IPS-18c (cell line): ENCODE results near the gene AKAP9.
"Not testable (repeated sequence)": the region's sequence is repeated elsewhere in the genome, so short reads cannot be mapped to it uniquely, and the experiment has no call there.

Source experiments
- H3K4me3 ChIP-seq: 2 replicates; pipeline ENCODE4 v1.7.0; 2013; ENCODE audit warnings: low read depth, mild to moderate bottlenecking, low read length, moderate library complexity; ENCODE audit not compliant: insufficient read depth
- H3K9me3 ChIP-seq: one replicate; pipeline ENCODE4 v1.6.1; 2013; ENCODE audit warnings: mild to moderate bottlenecking, low read length, moderate library complexity; ENCODE audit not compliant: control insufficient read depth, insufficient read depth

AKAP9 gene

DNA sequence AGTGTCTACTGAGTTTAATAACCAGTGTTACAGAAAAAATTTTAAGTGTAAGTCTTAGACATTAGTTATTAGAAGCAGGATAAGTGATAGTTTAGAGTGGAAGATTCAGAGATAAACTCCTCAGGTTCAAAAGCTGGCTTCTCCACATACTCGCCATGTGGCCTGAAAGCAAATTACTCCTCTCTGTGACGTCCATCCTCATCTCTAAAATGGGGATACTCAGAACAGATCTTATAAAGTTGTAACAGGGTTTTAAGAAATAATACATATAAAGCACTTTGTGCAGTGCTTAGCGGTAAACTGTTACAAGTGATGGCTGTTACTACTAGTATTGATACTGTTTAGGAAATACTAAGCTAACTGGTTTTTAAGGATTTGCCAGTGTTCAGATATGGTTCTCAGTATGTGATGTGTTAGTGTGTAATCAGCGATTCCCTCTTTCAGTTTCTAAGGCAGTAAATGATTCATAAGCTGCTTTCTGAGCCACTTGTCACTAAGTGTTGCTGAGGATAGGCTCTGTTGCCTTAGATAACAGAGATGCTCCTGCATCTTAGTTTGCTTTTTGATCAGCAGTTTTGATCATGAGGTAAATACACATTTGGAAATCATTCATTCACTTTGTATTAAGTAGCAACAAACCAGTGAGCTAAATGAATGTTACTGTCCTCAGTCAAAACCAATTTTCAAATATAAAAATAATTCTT lies 134.9 kb downstream of the AKAP9 start:
- no peaks in the 10 kb centered on the region for H3K9me3 ChIP-seq
- H3K4me3 ChIP-seq: no peak overlapping the region

- no peak overlapping the region for H3K4me3 ChIP-seq
- H3K9me3 ChIP-seq: no peaks in the 10 kb centered on the region
Observed at GRCh38 chr7:92076509-92076908, 135.8 kb downstream of the AKAP9 start.

GRCh38 chr7:92083922-92084321 lies 143.3 kb downstream of the AKAP9 start:
- H3K9me3 ChIP-seq, H3K4me3 ChIP-seq: not testable (repeated sequence)

GRCh38 chr7:92088266-92088665 lies 147.6 kb downstream of the AKAP9 start:
- no peaks in the 10 kb centered on the region for H3K9me3 ChIP-seq
- H3K4me3 ChIP-seq: no peak overlapping the region

DNA sequence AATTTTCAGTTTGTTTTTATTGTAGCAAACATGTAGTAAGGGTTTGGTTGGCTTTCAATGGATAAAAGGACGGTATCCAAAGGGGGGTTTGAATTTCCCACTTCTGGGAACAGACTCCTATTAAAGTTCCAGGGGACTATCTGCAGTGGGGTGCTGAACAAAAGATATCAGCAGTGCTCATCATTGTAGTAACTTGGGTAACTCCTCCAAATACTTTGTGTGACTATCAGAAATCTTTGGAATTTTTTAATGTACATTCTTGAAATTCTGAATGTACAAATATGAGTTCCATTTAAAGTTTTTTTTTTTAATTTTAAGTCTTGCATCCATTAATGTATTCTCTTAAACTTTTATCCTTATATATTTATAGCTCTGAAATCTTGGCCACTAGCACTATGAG lies 151.5 kb downstream of the AKAP9 start:
- Histone ChIP-seq H3K9me3 (no peaks in the 10 kb centered on the region), H3K4me3 (no peak overlapping the region)

DNA sequence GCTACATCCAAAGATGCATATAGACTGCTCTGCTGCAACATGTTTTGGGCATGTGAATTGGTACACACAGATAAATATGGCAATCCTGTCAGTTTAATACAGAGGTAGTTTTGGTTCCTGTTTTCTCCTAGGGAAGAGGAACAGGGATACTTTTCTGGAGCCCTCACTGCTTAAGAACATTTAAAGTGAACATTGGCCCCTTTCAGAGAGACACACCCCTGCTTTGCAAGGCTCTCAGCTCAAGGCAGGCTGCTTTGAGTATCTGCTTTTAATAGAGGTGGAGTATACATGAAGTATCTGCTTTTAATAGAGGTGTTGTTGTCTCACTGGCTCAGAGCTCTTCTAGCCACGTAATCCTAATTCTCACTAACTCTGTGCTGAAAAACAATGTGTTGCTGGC lies 154.7 kb downstream of the AKAP9 start:
- H3K4me3 ChIP-seq: no peak overlapping the region
- no peaks in the 10 kb centered on the region for H3K9me3 ChIP-seq

GRCh38 chr7:92100534-92100933 lies 159.9 kb downstream of the AKAP9 start:
- Histone ChIP-seq H3K4me3 (no peak overlapping the region), H3K9me3 (no peaks in the 10 kb centered on the region)

- H3K4me3 ChIP-seq, H3K9me3 ChIP-seq: not testable (repeated sequence)
Observed at GRCh38 chr7:92102862-92103261, 162.2 kb downstream of the AKAP9 start.

DNA sequence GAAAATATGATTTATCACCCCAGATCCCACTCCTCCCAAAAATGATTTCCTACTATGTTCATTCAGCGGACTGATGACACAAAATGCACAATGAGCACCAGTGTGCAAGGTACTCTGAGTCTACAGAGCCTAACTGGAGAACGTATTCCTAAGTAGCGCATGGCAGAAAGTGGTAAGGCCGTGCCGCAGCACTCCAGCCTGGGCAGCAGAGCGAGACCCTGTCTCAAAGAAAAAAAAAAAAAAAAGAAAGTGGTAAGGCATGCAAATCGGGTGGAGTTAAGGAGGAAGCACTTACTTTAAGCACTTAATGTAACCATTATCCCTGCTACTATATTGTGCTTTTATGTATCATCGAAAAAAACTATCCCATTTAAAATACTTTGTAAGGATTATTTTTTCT lies 168.2 kb downstream of the AKAP9 start:
- H3K9me3 ChIP-seq: no peaks in the 10 kb centered on the region
- H3K4me3 ChIP-seq: no peak overlapping the region

- Histone ChIP-seq H3K4me3 (no peak overlapping the region), H3K9me3 (no peaks in the 10 kb centered on the region)
Observed at GRCh38 chr7:92110857-92111256, 170.2 kb downstream of the AKAP9 start.

- Histone ChIP-seq H3K9me3 (no peaks in the 10 kb centered on the region), H3K4me3 (no peak overlapping the region)
Observed at GRCh38 chr7:92115821-92116220, 175.2 kb downstream of the AKAP9 start.

DNA sequence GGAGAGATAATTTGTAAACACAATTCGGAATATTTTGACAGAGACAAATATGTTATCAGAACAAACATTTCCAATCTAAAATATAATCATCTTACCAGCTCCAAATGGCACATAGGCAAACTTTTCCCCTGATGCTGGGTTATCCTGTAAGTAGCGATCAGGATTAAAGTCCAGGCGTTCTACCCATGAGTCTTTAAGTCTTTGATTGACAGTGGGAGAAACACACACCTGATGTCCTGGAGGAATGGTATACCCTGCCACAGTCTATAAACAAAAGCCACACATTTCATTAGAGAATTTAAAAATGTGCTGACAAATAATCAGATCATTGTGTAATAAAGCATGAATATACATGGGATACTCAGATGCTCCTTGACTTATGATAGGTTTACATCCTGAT lies 176.3 kb downstream of the AKAP9 start:
- H3K4me3 ChIP-seq: no peak overlapping the region
- H3K9me3 ChIP-seq: no peaks in the 10 kb centered on the region

DNA sequence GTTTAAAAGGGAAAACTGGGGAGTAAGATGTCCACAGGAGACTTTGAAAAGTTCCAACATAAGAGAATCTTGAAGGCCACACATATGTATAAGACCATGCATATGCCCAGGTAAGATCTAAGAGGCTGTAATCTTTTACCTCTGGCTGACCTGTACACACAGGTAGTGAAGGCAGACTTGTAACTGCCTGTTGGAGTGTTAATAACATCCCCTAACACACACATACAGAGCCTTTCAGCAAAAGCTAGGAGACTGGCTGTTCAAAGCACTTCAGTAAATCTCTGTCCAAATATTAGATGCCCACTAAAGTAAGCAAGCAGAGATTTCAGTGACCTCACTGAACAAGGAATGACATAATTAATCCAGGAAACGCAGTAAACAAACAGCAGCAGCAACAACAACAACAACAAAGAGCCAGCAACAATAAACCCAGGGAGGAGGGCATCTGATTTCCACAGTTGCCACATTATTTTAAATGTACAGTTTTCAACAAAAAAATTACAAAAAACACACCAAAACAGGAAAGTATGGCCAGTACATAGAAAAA lies 178.6 kb downstream of the AKAP9 start:
- no peak overlapping the region for H3K4me3 ChIP-seq
- H3K9me3 ChIP-seq: no peaks in the 10 kb centered on the region

GRCh38 chr7:92121681-92122080 lies 181.0 kb downstream of the AKAP9 start:
- no peaks in the 10 kb centered on the region for H3K9me3 ChIP-seq

GRCh38 chr7:92131093-92131492 lies 190.4 kb downstream of the AKAP9 start:
- H3K4me3 ChIP-seq: no peak overlapping the region
- H3K9me3 ChIP-seq: no peaks in the 10 kb centered on the region

More at GRCh38 chr7:92121681-92122080, 181.0 kb downstream of the AKAP9 start:
- H3K4me3 ChIP-seq: no peak overlapping the region

GRCh38 chr7:92131764-92132330 lies 191.2 kb downstream of the AKAP9 start:
- no peak overlapping the region for H3K4me3 ChIP-seq
- H3K9me3 ChIP-seq: no peaks in the 10 kb centered on the region

GRCh38 chr7:92133133-92133736 lies 192.6 kb downstream of the AKAP9 start:
- H3K9me3 ChIP-seq: no peaks in the 10 kb centered on the region
- H3K4me3 ChIP-seq: peak overlapping the region; percentile 96

- H3K4me3 ChIP-seq: peak overlapping the region; percentile 96
Observed at GRCh38 chr7:92133737-92134270, 193.1 kb downstream of the AKAP9 start.

More at GRCh38 chr7:92133737-92134270, 193.1 kb downstream of the AKAP9 start:
- H3K9me3 ChIP-seq: no peaks in the 10 kb centered on the region
